HG03558 (cell line): ENCODE measurements around the gene GDF10.

Experiments used
- ATAC-seq: cut with Tn5 transposase; IDR thresholded peaks from one replicate; pipeline ENCODE4 v1.9.1; 2021; ENCODE audit warnings: moderate number of reproducible peaks; ENCODE audit not compliant: unreplicated experiment; ENCODE audit errors: extremely low read depth

The GDF10 gene

DNA sequence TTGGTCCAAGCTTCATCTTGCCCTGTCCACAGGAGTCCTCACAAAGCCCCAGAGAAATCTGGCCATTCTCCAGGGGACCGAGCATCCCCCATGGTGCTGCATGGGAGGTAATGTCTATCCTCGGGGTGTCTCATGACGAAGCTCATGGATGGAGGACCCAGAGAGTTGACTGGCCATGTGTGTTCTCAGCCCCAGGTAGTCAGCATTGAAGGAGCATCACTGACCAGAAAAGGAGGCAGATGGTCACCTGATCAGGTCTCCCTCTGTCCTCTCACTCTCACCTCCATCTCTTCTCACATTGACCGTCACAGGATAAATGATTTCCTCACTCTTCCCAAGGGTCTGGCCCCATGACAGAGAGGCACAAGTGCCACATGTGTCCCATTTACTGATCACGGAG is 33.4 kb upstream of the GDF10 start:
- no peak for ATAC-seq

DNA sequence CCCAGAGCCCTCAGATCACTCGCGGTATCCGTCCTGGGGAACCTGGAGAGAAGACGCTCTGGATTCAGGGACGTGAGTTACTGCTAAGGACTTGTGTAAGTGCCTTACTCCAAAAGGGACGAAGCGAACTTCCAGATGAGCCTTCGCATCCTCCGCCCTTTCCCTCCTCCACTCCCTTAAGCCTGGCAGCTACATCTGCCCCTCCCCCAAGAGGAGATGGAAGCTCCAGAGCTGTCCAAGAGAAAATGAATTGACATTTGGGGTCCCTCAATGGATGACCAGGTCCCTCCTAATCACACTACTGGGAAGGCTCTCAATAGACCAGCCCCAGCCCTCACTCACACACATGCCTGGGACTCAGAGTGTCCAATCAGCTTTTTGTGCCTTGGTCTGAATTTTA is 31.3 kb upstream of the GDF10 start:
- no peak for ATAC-seq

DNA sequence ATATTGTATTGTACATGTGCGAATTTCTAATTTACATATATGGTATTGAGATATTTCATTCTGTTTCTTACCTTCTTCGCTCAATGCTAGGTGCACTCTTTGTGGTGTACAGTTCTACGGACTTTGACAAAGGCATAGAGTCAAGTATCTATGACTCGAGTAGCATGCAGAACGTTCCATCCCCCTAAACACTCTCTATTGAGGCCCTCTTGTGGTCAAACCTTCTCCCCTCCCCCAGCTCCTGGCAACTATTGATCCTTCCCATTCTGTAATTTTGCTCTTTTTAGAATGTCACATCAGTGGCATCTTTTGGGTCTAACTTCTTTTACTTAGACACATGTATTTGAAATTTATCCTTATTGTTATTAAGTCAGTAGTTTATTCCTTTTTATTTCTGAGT is 30.7 kb upstream of the GDF10 start:
- ATAC-seq: no peak

- ATAC-seq: no peak
Observed at GRCh38 chr10:47276071-47276470, 23.9 kb upstream of the GDF10 start.

GRCh38 chr10:47276576-47277351 is 23.2 kb upstream of the GDF10 start:
- no peak for ATAC-seq

- ATAC-seq: no peak
Observed at GRCh38 chr10:47277352-47278151, 22.4 kb upstream of the GDF10 start.

DNA sequence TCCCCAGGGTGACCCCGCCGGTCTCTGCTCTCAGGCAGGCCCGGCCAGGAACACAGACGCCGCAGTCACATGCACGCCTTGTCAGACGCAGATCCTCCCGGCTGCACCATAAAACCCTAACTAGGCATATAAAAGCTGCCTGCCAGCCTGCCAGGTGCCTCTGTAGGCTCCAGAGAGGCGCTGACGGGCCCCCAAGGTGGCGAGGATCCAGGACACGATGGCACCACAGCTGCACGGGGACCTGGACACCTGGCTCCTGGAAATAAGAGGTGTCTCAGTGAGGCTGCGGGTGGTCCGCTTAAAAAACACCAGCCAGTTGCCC is 21.9 kb upstream of the GDF10 start:
- ATAC-seq: no peak

- ATAC-seq: no peak
Observed at GRCh38 chr10:47278720-47279119, 21.3 kb upstream of the GDF10 start.

- no peak for ATAC-seq
Observed at GRCh38 chr10:47279276-47279675, 20.7 kb upstream of the GDF10 start.

DNA sequence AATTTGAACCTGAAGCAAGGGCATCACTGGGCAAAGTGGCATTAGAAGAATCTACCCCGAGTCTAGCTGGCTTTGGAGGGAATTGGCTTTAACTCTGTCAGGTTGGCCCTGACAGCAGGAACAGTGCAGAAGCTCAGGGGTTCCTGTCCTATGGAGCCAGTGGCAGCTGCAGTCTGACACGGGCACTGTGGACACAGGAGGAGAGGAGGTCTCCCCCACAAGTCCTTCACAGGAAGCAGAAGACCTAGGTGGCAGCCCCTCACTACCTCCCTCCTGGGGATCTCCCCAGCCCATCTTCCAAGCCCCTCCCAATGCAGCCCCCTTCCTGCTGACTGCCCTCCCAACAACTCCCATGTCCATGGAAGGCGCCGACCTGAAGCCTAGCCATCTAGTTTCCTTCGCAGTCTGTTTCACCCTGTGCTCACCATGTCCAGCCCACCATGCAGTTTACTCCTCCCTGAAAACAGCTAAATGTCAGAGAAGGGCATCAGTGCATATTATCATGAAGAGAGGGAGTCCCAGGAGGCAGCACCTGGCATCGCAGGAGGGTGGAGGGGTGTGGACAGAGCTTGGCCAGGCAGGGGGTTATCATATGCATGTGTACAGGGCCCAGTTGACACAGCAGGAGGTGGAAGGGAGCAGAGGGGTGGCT is 17.9 kb upstream of the GDF10 start:
- ATAC-seq: no peak

- no peak for ATAC-seq
Observed at GRCh38 chr10:47282657-47283018, 17.4 kb upstream of the GDF10 start.

GRCh38 chr10:47283101-47283630 is 16.8 kb upstream of the GDF10 start:
- ATAC-seq: no peak

DNA sequence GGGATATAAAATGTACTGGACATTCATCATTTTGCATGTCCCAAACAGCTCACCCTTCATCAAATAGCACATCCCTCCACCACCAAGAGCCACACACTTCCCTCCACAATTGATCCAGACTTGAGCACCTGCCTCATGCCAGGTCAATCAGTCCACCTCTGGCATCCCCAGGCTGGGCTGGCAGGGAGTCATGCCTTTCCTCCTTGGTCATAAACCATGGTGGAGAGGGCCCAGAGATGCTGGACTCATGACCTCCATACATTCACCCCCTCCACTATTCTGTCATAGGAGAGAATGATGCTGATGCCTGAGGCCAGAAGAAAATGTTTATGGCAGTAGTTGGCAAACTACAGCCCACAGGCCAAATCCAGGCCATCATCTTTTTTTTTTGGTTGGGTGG is 16.1 kb upstream of the GDF10 start:
- ATAC-seq: no peak

- no peak for ATAC-seq
Observed at GRCh38 chr10:47285381-47286115, 14.4 kb upstream of the GDF10 start.

- no peak for ATAC-seq
Observed at GRCh38 chr10:47286116-47286505, 13.9 kb upstream of the GDF10 start.

DNA sequence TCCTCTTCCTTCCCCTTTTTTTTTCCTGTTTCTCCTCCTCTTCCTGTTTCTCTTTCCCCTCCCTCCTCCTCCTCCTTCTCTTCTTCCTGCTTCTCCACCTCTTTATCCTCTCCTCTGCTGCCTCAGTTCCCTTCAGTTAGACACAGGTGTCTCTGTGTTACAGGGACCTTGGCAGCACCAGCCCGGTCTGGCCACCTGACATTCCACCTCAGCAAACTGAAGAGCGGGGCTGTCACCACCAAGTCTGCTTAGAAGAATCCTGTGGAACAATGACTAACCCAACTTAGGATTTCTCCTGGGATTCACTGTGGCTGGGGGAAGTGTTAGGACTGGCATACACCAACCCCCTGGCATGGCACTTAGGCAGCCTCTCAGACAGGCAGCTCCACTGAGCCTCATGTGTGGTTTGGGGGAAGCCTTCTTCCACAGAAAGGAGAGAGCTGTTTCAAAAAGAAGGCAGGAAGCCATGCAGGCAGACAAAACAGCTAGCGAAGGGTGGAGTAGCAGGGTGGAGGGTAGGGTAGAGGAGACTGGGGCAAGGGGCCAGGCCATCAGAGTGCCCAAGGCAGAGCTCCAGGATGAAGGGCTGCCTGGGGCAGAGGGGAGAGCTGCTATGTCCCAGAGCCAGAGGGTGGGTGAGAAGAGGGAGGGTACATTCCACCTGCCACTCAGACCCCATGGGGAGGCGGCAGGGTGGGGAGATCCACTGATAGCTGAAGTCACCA is 13.2 kb upstream of the GDF10 start:
- no peak for ATAC-seq

- ATAC-seq: no peak
Observed at GRCh38 chr10:47287365-47287802, 12.6 kb upstream of the GDF10 start.

DNA sequence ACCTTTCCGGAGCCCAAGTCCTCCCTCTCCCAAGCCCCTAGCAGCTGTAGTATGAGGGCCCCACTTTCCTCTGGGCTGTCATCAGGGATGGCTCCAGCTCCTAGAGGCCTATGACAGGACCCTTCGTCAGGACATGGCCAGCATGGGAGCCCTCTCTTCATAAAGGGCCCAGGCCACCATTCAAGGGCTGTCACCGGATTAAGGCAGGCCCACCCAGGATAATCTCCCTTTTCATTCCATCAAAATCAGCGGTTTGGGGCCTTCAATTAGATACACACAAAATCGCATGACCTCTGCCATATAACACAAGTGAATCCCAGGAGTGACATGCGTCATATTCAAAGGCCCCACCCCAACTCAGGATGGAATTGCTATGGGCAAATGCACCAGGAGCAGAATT is 12.2 kb upstream of the GDF10 start:
- no peak for ATAC-seq

GRCh38 chr10:47288236-47288635 is 11.8 kb upstream of the GDF10 start:
- ATAC-seq: no peak
